ENCODE data around the gene ASTN1. TPM values are rescaled to one million over a fixed set of nuclear protein-coding genes. Genes with fewer than 3 reads are reported as not detected.

Gene ASTN1
- total RNA-seq, 1 experiment from 2014 or later = 0.42 TPM

DNA sequence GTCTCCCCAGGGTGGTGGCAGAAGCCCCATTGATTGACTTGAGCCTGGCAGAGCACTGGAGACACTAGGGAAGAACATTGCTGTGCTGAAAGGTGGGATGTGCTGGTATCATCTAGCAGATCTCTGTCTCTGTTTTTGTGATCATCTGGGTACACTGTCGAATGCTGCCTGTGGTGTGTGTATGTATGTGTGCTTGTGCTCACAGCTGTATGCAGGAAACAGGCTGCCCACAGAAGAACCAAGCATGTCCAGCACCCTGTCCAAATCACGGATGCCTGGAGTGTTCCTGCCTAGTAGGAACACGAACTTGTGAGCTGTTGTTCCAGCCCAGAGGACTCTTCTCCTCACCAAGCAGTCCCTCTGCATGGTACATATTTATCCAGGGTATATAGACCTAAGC lies 7.8 kb upstream of the ASTN1 start:
- no peak overlapping the region for H3K4me2 ChIP-seq (ENCODE audit: low read length)
- ChIA-PET CTCF (interaction anchor here (1.4 kb wide), 1 partner anchor 16 kb away, joined by 3 read pairs; no protein-coding TSS in a partner anchor), RAD21 (ENCODE audit: low non-redundant PET in 1 of 2, low total read pairs in 2 of 2, uncharacterized antibody in 2 of 2, unreplicated experiment in 2 of 2) (no interaction called here), POLR2A (no interaction called here)
- no peaks in the 10 kb centered on the region for H3K9me2 ChIP-seq (ENCODE audit: insufficient read depth)
- no peak for TF ChIP-seq YY1 (IDR thresholded peaks at IDR 0.05; ENCODE audit: extremely low read depth, insufficient replicate concordance, low read depth, low read length)
- TF ChIP-seq, protein P1, sequence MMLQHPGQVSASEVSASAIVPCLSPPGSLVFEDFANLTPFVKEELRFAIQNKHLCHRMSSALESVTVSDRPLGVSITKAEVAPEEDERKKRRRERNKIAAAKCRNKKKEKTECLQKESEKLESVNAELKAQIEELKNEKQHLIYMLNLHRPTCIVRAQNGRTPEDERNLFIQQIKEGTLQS (IDR thresholded peaks at IDR 0.05) = no peak
- no peaks in the 10 kb centered on the region for H3K36me3 ChIP-seq (ENCODE audit: control insufficient read depth in 1 of 2, insufficient read depth in 2 of 2, low read length in 2 of 2)
- H3K79me2 ChIP-seq (ENCODE audit: insufficient read depth, low read length) = no peaks in the 10 kb centered on the region
- no peak overlapping the region for H3K9ac ChIP-seq (ENCODE audit: low read length)
- H2AFZ ChIP-seq (ENCODE audit: low read depth, low read length, poor library complexity, severe bottlenecking) = no peak overlapping the region
- ATAC-seq (no peak), DNase-seq (ENCODE audit: low read depth, low spot score) (no peak)
- no peaks in the 10 kb centered on the region for H3K4me1 ChIP-seq (ENCODE audit: control insufficient read depth in 1 of 2, insufficient read depth in 2 of 2, low read length in 2 of 2)
- intact Hi-C loops (cut with micrococcal nuclease) = no loop called here
- no TSS peak for BruUV-seq (replicated peaks)
- H3K4me3 ChIP-seq (replicated peaks in 1 of 2; ENCODE audit: low read depth in 1 of 2, low read length in 2 of 2) = no peak overlapping the region
- no peaks in the 10 kb centered on the region for H4K20me1 ChIP-seq (ENCODE audit: insufficient read depth)
- no peaks in the 10 kb centered on the region for H3K9me3 ChIP-seq (ENCODE audit: control insufficient read depth in 1 of 2, insufficient read depth in 1 of 2, low read depth in 1 of 2, low read length in 2 of 2)
- H3K27ac ChIP-seq (ENCODE audit: low read depth, low read length) = no peak overlapping the region
- peaks cover 13% of the 10 kb centered on the region; the same call in 1 of the 2 replicates for H3K27me3 ChIP-seq (ENCODE audit: insufficient read depth, low read length)

DNA sequence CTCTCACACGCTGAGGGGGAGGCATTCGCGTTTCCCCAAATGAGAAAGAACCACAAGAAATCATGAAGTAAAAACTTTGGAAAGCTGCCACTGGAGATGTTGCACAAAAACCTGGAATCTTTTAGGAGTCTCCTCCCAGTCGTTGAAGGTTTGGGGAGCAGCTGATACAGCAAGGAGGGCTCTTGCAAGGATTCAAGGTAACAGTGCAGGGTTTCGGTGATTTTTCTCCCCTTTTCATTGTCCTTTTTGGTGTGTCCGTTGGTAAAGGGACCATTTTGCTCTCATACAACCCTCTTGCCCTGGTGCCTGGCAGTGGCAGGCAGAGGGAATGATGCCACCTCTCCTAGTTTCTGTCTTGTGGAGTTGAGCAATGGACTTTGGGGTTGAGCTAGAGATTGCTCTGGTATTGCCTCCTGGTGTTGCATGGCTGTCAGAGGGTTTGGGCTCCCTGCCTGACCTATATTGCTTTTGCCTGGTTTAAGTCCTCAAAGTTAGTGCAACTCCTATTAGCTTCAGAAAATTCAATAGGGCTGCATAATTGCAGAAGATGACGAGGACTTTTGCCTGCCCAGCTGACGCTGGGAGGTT lies 7.1 kb upstream of the ASTN1 start:
- no peak overlapping the region for H3K4me3 ChIP-seq (replicated peaks in 1 of 2; ENCODE audit: low read depth in 1 of 2, low read length in 2 of 2)
- no peaks in the 10 kb centered on the region for H3K4me1 ChIP-seq (ENCODE audit: control insufficient read depth in 1 of 2, insufficient read depth in 2 of 2, low read length in 2 of 2)
- ATAC-seq (no peak), DNase-seq (ENCODE audit: low read depth, low spot score) (no peak)
- CTCF ChIA-PET = interaction anchor here (1.4 kb wide), 1 partner anchor 16 kb away, joined by 3 read pairs; no protein-coding TSS in a partner anchor
- no peaks in the 10 kb centered on the region for H3K79me2 ChIP-seq (ENCODE audit: insufficient read depth, low read length)
- RAD21 ChIA-PET (ENCODE audit: low non-redundant PET in 1 of 2, low total read pairs in 2 of 2, uncharacterized antibody in 2 of 2, unreplicated experiment in 2 of 2) = no interaction called here
- no peak overlapping the region for H3K4me2 ChIP-seq (ENCODE audit: low read length)
- no peaks in the 10 kb centered on the region for H3K36me3 ChIP-seq (ENCODE audit: control insufficient read depth in 1 of 2, insufficient read depth in 2 of 2, low read length in 2 of 2)
- no peaks in the 10 kb centered on the region for H3K9me2 ChIP-seq (ENCODE audit: insufficient read depth)
- intact Hi-C loops (cut with micrococcal nuclease) = no loop called here
- H3K27me3 ChIP-seq (ENCODE audit: insufficient read depth, low read length) = peaks cover 13% of the 10 kb centered on the region; the same call in 1 of the 2 replicates
- no peak overlapping the region for H3K9ac ChIP-seq (ENCODE audit: low read length)
- POLR2A ChIA-PET = no interaction called here
- TF ChIP-seq RAD21 (IDR thresholded peaks at IDR 0.05; ENCODE audit: low read depth) = no peak
- no peak for TF ChIP-seq FOSL1 (IDR thresholded peaks at IDR 0.05; ENCODE audit: low read depth)
- no peak for TF ChIP-seq TCF7L2 (IDR thresholded peaks at IDR 0.05; ENCODE audit: borderline replicate concordance, extremely low read depth, insufficient read depth, insufficient read length)
- no peak for TF ChIP-seq CBX3 (IDR thresholded peaks at IDR 0.05; ENCODE audit: low read depth)
- no peak for TF ChIP-seq SP1 (IDR thresholded peaks at IDR 0.05; ENCODE audit: low read depth)
- no peak for TF ChIP-seq POLR2A (IDR thresholded peaks at IDR 0.05; ENCODE audit: borderline replicate concordance, extremely low read depth, insufficient read depth, insufficient read length)
- TF ChIP-seq ZFX (IDR thresholded peaks at IDR 0.05) = no peak
- no peak for TF ChIP-seq EGR1 (IDR thresholded peaks at IDR 0.05; ENCODE audit: low read depth)
- TF ChIP-seq SIN3A (IDR thresholded peaks at IDR 0.05; ENCODE audit: low read depth) = no peak
- TF ChIP-seq EZH2 (IDR thresholded peaks at IDR 0.05) = no peak
- no peak for TF ChIP-seq ELF1 (IDR thresholded peaks at IDR 0.05; ENCODE audit: borderline replicate concordance, low read depth)
- H3K9me3 ChIP-seq (ENCODE audit: control insufficient read depth in 1 of 2, insufficient read depth in 1 of 2, low read depth in 1 of 2, low read length in 2 of 2) = no peaks in the 10 kb centered on the region
- H2AFZ ChIP-seq (ENCODE audit: low read depth, low read length, poor library complexity, severe bottlenecking) = no peak overlapping the region
- H4K20me1 ChIP-seq (ENCODE audit: insufficient read depth) = no peaks in the 10 kb centered on the region
- BruUV-seq (replicated peaks) = no TSS peak
- H3K27ac ChIP-seq (ENCODE audit: low read depth, low read length) = no peak overlapping the region

All from HCT116 (cell line).